Right kidney (tissue), 1 donor: Measurements from ENCODE around the gene RBM15B.
"Not testable (repeated sequence)": the region's sequence is repeated elsewhere in the genome, so short reads cannot be mapped to it uniquely, and the experiment has no call there.

ENCODE experiments used
- DNase-seq: peaks from one replicate; pipeline ENCODE4 v3.0.0-alpha.2; 2016

RBM15B gene

DNA sequence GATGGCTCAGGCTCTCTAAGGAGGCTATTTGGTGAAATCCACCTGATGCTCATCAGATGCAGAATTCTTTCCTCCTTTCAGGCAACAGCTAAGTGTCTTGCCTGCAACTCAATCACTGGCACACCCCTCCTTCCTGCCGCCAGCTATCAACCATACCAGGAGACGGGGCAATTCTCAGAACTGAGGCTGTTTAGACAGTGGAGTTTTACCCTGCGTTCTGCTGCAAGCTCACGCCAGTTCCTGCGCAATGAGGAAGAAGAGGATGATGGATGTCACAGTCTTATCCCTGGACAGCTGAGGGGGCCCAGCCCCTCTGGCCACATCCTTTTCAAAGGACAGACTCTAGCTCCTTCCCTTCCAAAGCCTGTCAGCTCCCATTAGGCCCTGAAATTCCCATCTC lies 13.0 kb upstream of the RBM15B start:
- DNase-seq, result no peak

DNA sequence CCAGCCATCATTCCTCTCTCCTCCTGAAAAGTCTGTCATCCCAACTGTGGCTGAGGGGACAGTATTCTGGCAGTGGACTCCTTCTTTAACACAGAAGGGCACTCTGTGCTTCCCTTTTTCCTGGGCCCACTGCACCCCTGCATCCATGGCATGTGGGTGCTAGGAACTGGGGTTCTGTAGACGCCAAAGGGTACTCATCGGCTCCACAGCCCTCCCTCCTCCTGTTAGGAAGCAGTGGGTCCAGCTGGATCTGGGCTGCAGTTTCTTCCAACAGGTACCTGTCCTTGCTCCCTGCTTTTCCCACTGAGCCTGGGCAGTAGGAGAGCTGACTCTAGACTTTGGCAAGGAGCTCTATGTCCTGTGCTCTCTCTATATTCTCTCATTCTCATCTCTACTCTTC lies 12.4 kb upstream of the RBM15B start:
- no peak for DNase-seq

DNA sequence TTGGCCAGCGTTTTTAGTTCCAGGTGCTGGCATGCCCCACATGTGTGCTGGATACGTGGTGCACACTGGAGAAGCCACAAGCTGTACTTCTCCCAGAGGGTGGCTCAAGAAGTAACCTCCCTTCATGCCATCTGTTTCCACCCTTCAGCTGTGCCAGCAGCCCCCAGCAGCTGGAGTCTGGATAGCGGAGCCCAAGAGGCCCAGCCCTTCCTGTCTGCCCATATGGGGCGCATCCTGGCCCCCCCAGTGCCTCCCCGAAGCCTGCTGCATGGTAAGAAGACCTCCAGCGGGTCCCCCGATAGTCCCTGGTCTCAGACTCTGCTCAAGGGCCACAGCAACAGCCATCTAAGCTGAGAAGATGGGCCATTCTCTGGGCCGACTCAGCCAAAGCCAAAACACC lies 11.8 kb upstream of the RBM15B start:
- DNase-seq, result no peak

DNA sequence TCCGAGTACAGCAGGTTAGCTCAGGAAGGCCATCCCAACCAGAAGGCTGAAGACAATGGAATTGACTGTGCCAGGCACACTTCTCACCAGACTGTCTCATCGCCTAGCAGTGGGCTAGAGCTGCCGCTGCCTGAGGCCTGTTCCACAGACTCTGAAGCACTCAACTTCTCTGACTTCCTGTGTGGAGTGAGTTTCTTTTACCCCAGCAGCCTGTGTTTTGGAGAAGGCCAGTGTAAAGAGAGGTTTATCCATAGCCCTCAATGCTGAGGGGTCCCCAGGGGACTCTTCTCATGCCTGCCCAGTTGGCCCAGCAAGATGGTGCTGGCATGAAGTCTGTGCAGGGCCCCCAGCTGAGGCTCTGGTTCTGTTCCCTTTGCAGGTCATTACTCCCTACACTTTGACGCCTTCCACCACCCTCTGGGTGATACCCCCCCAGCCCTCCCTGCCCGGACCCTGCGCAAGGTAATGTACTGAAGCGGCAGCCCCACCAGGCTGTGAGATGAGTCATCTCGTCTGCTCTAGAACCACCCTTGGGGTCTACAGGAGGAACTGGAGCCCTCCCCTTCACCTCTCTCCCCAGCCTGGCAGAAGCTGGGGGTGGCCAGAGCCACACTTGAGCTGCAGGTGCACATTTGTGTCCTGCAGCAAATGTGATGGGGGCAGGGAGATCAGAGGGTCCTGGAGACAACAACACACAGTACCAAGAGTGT lies 11.2 kb upstream of the RBM15B start:
- DNase-seq, result no peak

DNA sequence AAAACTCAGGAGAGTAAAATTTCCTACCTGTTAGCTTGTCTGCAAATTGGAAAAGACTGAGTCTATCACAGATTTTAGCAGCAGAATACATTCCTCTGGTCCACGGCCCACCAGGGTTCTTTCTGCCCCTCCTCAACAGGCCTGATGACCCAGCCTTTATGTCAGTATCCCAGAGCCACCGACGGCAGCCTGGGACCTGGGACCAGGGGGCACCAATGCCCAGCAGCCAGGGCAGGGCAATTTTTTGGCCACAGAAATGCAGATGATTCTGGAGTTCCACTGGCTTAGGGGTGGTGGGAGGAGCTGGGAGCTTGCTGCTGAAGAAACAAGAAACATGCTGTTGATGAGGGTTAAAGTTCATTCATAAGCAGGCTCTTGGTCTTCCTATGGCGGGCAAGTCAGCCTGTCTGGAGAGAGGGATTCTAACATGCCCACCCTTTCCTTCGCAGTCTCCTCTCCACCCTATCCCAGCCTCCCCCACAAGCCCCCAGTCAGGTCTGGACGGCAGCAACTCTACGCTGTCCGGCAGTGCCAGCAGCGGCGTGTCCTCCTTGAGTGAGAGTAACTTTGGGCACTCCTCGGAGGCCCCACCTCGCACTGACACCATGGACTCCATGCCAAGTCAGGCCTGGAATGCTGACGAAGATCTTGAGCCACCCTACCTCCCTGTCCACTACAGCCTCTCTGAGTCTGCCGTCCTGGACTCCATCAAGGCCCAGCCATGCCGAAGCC lies 10.3 kb upstream of the RBM15B start:
- no peak for DNase-seq

DNA sequence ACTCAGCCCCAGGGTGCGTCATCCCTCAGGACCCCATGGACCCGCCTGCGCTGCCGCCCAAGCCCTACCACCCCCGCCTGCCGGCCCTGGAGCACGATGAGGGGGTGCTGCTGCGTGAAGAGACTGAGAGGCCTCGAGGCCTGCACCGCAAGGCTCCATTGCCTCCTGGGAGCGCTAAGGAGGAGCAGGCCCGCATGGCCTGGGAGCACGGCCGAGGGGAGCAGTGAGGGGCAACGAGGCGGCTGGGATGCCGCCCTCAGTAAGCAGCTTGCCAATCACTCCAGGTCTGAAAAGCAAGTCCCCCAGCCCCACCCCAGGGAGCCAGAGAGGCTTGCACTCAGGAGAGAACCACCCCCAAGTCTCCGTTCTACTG lies 9.8 kb upstream of the RBM15B start:
- no peak for DNase-seq

DNA sequence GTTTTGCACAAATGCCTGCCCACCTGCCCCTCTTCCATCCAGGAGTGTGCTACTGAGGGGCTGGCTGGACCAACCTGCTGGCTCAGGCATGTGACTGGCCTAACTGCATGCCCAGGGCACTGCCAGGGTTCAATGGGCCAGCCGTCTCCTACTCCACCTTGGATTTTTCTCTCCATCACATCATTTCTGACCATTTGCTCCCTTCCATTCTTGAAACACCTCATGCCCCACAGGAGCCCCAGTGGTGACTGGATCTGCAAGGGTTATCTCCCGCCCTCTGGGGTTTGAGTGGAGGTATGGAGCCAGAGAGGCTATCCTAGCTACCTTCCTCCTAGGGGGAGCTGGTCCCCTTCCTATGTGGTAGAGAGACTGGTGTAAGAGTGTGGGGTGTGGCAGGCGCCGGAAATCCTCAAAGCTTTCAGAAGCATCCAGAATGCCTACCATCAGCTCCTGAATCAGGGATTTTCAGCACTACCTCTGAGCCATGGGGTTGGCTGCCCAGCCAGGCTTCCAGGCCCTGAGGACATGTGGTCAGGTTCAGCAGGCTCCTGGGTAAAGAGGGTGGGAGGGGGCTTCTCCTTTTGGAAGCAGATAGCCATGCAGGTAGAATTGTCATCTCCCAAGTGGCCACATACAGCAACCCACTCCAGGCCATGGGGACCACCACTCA lies 8.9 kb upstream of the RBM15B start:
- DNase-seq, result no peak

DNA sequence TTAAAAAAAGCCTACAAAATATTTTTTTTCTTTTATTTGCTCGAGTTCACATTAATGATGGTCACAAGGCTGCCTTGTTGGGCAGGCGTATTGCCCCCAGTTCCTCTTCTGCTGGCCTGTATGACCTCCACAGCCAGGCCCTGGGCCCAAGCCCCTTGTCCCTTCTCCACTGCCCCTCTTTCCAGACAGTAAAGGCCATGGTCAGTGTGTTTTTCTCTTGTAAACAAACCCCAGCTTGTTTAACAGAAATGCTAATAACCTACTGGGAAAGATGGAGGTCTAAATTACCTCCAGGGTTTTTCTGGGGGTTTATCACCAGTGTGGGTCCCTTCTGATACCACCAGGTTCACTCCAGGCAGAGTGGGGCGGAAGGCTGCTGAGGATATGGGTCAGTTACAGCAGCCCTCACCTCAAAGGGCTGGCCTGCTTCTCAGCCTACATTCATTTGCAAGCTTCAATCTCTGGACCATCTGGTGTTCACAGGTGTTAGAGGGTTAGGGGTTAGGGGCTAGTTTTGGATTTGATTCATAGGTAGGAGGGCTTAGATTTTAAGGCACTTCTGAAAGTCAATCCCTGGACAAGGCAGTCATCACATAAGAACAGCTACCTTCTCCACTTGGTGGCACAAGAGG lies 8.0 kb upstream of the RBM15B start:
- DNase-seq, result no peak

DNA sequence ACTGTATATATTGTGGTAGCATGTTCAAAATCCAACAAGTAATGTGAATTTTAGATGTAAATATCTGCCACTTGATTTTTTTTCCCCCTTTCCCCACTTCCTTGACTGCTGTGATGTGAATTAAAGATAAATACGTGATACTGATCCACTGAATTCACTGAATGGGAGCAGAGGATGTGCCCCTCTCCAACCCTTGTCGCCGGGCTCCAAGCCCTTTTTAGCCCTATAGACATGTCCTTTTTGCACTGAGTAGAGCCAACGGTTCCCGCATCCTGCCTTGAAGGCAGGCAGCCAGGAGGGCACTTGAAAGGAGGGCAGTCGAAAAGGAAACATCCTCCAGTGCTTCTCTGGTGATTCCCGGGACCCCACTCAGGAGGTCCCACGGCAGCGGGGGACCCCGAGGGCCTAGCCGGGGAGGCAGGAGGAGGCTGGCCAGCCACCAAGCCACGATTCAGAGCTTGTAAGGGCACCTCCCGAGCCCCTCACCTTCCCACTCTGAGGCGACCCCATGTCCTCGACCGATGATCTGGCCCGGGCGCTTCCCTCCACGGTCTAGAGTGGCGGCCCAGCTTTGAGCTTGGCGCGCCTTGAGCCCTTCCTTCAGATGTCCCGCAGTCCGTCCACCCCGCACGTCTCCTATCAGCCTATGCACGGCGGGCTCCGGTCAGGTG lies 6.9 kb upstream of the RBM15B start:
- DNase-seq, result no peak

DNA sequence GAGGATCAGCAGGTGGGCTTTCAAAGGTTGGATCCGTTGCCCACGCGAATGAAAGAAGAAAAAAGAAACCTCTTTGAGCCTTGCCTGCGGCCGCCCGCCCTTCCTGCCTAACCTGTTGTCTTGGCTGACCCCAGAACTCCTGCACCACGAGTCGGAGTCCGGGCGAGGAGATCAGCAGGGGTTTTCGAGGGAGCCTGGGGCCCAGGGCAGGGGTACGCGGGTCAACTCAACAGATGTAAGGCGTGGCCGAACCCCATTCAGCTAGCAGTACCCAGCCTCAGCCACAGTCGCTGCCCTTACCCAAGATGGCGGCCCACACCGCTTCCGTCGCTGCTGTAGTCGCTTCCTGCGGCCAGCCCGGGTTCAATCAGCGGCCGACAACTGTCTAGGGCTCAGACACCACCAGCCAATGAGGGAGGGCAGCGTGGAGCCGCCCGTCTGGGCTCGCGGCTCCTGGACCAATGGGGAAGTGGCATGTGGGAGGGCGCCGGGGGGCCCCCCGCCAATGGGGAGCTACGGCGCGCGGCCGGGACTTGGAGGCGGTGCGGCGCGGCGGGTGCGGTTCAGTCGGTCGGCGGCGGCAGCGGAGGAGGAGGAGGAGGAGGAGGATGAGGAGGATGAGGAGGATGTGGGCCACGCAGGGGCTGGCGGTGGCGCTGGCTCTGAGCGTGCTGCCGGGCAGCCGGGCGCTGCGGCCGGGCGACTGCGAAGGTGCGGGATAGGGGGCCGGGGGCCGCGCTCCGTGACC lies 6.2 kb upstream of the RBM15B start, which contains the start of gene MANF:
Gene MANF, plus strand, starts transcription at position 566 of the 748 bp plus-strand sequence. Its CDS starts 52 bp downstream, at position 618.
- peak; percentile 92 for DNase-seq

DNA sequence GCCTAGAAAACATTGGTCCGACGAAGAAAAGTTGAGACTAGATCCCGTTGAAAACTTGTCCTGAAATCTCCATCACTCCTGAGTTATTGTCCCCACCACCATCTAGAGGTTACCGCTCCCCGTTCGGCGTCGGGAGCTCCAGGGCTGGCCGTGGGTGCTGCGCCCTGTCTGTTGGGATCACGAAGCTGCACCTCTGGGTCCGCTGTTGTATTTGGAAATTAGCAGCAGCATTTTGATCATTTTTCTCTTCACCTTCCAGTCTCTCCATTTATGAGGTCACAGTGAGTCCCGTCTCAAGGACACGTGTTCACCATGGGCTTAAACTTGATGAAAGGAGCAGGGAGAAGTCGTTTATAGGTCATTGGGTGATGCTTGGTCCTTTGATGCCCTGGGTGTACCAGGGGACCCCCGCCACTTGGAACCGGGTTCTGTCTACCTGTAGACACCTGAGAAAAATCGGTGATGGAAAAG lies 5.4 kb upstream of the RBM15B start:
- DNase-seq, result peak; percentile 47

DNA sequence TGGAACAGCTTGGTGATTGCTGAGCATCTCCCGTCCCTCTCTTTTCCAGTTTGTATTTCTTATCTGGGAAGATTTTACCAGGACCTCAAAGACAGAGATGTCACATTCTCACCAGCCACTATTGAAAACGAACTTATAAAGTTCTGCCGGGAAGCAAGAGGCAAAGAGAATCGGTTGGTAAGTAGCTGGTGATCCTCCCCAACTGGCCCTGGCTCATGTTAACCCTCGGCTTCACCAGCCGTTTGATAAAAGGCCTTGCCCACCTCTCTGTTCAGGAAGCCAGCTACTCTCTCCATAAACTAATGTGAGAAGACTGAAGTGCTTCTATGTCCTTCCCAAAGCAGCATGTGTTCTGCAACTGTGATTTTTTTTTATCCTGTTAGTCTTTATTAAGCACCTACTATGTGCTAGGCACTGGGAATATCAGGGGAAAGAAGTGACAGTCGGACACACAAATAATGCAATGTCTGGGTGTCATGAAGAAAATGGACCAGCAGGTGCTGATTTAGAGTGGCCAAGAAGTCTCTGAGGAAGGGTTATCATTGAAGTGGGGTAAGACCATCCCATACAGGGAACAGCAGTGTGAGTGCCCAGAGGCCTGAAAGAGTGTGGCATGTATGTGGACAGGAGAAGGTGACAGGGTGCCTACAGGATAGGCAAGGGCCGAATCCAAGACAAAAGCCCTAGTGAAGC lies 4.8 kb upstream of the RBM15B start:
- no peak for DNase-seq

DNA sequence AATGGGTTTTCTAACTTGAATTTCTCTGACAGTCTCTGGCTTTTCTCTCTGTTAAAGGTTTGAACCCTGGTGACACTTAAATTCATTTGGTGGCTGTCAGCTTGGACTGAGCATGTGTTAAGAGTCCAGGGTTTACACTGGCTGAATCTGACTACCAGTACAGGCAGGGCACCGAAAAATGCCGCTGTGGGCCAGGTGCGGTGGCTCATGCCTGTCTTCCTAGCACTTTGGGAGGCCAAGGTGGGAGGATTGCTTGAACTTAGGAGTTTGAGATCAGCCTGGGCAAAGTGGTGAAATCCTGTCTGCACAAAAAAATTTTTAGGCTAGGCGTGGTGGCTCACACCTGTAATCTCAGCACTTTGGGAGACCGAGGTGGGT lies 4.2 kb upstream of the RBM15B start:
- DNase-seq, result no peak

DNA sequence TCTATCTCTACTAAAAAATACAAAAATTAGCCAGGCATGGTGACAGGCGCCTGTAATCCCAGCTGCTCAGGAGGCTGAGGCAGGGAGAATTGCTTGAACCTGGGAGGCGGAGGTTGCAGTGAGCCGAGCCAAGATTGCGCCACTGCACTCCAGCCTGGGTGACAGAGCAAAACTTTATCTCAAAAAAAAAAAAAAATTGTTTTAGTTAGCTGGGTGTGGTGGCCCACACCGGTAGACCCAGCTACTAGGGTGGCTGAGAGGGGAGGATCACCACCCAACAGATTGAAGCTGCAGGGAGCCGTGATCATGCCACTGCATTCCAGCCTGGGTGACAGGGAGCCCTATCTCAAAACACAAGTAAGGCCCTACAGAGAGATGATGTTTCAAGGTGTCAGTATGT lies 3.8 kb upstream of the RBM15B start:
- DNase-seq, result not testable (repeated sequence)

DNA sequence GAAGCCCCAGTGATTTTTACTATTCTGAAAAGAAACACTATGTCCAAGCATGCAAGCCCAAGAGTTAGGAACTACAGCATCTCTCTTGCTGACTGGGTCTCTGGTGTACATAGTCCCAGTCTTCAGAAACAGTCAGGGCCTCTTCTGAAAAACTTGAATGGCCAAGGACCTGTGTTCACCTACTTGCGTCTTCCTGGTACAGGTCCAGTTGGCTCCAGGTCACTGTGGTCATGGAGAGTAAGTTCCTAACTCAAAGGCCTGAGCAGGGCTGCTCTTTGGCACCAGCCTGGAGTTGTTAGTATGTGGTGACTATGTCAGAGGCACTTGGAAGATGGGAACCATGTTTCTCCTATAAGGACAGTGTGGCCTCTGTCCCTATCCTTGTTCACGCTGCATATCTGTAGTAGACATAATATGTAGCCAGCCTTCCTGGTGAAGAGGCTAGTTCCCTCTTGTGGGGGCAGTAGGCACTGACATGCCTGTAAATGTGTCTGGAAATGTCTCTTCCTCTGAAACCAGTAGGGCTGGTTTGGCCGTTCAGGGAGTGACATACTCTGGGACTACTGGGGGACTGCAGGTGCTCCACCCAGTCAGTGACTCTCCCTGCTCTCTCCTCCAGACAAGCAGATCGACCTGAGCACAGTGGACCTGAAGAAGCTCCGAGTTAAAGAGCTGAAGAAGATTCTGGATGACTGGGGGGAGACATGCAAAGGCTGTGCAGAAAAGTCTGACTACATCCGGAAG lies 2.6 kb upstream of the RBM15B start:
- no peak for DNase-seq

DNA sequence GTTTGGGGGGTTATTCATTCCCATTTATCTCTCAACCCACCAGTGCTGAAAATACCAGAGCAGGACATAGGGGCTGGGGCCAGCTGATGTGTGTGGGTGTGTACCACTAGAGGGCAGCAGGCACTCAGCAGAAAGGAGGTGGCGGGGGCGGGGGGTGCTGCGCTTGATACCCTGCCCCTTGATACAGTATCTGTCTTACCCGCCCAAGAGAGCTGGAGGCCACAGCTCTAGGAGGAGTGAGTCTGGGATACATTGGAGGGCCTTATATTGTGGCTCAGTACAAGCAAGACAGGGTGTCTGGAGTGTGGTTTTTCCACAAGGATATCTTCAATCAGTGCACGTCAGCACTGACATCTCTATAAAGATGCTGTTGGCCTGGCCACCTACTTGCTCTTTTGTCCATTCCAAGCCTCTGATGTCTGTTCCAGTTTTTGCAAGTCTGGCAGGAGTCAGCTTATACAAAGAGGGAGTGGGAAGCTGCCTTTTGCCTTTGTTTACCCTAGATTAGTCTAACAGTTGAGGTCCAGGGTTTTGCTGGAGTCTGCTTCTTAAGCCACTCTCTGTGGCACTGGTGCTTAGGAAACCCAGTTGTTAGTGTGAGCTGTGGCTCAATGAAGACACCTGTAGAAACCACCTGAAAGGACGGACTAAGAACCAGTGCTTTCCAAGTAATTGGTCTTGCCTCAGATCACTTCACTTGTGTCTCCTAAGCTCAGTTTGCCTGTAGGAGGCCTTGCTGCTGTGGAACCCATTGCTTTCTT lies 1.5 kb upstream of the RBM15B start:
- peak; percentile 39 for DNase-seq

DNA sequence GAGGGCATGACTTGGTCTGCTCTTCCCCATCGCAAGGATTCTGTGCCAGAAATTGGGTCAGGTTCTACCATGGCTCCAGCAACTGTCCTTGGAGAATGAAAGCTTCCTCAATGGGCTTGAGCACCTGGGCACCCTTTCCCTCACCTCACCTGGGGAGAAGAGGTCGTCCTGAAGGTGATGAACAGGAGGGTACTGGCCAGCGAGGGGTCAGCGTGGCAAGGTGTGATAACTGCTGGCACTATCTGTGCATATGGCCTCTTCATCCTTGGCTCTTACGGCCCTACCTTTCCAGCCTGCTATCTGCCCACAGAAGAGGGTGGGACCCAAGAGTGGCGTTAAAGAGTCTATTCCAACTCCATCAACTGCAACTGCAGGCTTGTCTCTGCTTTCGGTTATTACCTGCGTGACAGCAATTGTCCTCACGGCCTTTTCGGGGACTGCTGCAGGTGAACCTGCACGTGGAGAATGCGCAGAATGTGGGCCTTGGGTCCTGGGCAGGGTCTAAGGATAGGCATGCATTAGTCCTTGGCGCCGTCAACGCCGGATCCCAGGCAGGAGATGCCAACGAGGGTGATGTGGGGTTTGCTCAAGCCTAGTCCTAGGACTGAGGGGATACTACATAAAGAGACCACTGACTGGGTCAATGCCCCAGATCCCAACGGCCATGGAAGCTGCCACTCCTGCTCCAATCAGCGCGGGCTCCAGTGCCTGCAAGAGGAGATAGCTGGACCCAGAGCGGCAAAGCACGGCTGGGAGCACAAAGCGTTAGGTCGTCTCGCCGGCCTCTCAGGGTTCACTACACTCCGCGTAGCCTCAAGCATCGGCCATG lies 625 bp upstream of the RBM15B start:
- DNase-seq, result no peak

DNA sequence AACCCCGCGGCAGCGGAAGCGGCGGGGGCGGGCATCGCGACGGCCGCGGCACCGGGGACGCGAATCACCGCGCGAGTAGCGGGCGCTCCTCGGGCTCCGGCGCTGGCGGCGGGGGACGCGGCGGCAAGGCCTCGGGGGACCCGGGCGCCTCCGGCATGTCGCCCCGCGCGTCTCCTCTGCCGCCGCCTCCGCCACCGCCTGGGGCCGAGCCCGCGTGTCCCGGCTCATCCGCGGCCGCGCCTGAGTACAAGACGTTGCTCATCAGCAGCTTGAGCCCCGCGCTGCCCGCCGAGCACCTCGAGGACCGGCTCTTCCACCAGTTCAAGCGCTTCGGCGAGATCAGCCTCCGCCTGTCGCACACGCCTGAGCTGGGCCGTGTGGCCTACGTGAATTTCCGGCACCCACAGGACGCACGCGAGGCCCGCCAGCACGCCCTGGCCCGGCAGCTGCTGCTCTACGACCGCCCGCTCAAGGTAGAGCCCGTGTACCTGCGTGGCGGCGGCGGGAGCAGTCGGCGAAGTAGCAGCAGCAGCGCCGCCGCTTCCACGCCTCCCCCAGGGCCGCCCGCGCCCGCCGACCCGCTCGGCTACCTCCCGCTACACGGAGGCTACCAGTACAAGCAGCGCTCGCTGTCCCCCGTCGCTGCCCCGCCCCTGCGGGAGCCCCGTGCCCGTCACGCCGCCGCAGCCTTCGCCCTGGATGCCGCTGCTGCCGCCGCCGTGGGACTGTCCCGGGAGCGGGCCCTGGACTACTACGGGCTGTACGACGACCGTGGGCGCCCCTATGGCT lies 675 bp downstream of the RBM15B start:
- peak; percentile 72 for DNase-seq
